Measurements from ENCODE around the gene SLC9A7.

Gene SLC9A7

DNA sequence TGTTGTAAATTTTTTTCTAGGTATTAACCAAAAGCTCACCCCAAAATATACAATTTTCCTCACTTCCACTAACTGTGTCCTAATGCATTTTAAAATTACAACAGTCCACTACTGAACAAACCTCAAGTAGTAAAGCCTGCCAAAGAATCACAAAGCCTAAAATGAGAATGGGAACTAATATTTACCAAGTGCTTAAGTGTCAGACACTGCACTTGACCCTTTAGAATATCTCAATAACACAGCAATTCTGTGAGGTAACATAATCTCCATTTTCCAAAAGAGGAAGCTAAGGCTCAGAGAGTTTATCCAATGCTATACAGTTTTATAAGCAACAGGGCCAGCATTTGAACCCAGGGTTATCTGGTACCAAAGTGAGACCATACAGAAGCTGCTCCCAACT is 4.9 kb downstream of the SLC9A7 start:
- peak overlapping the region; percentile 10 for H3K4me3 ChIP-seq (ENCODE audit: low read depth, low read length)
- TF ChIP-seq, protein P1, sequence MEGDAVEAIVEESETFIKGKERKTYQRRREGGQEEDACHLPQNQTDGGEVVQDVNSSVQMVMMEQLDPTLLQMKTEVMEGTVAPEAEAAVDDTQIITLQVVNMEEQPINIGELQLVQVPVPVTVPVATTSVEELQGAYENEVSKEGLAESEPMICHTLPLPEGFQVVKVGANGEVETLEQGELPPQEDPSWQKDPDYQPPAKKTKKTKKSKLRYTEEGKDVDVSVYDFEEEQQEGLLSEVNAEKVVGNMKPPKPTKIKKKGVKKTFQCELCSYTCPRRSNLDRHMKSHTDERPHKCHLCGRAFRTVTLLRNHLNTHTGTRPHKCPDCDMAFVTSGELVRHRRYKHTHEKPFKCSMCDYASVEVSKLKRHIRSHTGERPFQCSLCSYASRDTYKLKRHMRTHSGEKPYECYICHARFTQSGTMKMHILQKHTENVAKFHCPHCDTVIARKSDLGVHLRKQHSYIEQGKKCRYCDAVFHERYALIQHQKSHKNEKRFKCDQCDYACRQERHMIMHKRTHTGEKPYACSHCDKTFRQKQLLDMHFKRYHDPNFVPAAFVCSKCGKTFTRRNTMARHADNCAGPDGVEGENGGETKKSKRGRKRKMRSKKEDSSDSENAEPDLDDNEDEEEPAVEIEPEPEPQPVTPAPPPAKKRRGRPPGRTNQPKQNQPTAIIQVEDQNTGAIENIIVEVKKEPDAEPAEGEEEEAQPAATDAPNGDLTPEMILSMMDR (IDR thresholded peaks at IDR 0.05; ENCODE audit: borderline replicate concordance, insufficient read depth, low read depth, low read length): no peak

DNA sequence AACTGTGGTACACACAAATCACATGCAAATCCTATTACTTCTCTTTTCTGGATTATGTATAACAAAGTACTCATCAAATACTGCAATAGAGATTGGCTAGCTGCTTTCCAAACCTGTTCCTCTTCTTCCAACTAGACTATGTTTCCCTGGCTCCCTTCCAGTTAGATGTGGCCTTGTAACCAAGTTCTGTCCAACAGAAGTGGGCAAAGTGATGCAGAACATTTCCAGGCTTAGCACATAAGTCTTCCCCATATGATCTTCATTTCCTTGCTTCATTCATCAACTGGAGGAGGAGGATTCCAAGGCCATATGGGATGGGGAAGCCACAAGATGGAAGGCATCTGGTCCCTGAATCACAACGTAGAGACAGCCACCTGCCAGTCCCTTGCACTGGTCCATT is 8.0 kb downstream of the SLC9A7 start:
- H3K4me3 ChIP-seq (ENCODE audit: low read depth, low read length): no peak overlapping the region
- TF ChIP-seq, protein P1 (IDR thresholded peaks at IDR 0.05; ENCODE audit: borderline replicate concordance, insufficient read depth, low read depth, low read length): no peak

DNA sequence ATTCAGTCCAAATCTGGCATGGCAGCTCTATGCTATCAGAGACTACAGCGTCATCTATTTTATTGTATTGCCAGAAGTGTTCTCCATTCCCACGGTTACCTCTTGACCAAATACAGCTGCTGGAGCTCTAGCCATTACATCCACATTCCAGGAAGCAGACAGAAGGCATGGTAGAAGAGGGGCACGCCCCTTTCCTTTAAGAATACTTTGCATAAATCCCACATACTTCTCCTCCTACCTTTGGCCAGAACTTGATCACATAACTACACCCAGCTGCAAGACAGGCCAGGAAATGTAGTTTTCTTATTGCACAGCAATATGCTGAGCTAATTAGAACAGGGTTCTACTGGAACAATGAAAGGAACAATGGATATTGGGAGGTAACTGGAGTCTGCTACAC is 14.9 kb downstream of the SLC9A7 start:
- TF ChIP-seq, protein P1 (IDR thresholded peaks at IDR 0.05; ENCODE audit: borderline replicate concordance, insufficient read depth, low read depth, low read length): no peak
- no peak overlapping the region for H3K4me3 ChIP-seq (ENCODE audit: low read depth, low read length)

DNA sequence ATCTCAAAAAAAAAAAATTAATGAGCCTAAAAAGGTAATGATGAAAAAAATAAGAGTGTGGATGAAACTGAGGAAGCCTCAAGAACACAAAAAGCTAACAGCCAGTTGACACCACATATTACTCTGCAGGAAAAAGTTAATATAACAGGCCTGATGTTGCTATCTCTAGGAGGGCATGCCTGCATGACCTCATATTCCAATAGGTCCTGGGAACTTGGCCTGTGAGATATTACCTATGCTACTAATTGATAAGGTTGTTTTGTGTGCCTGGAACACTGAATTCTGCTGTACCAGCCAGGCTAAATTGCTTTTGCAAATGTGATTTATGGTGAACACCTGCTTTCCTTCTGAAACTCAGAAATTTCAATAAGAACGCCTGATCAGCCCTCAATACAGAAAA is 15.9 kb downstream of the SLC9A7 start:
- TF ChIP-seq, protein P1 (IDR thresholded peaks at IDR 0.05; ENCODE audit: borderline replicate concordance, insufficient read depth, low read depth, low read length): no peak
- H3K4me3 ChIP-seq (ENCODE audit: low read depth, low read length): no peak overlapping the region

DNA sequence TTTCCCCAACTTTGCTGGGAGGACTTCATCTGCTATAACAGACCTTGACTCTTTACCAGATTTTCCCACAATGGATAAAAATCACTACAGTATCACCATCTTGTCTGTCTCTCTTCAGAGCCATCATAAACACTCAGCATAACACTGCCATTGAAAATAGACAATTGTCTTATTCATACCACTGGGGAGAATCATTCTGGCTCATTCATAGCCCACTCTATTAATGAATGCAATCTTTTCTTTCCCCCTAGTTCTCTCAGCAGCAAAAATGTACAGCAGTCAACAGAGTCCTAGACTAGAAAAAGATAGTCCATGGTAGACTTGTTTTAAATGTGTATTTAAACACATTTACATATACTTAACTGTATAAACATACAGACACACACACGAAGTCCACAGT is 19.2 kb downstream of the SLC9A7 start:
- TF ChIP-seq, protein P1 (IDR thresholded peaks at IDR 0.05; ENCODE audit: borderline replicate concordance, insufficient read depth, low read depth, low read length): no peak
- no peak overlapping the region for H3K4me3 ChIP-seq (ENCODE audit: low read depth, low read length)

DNA sequence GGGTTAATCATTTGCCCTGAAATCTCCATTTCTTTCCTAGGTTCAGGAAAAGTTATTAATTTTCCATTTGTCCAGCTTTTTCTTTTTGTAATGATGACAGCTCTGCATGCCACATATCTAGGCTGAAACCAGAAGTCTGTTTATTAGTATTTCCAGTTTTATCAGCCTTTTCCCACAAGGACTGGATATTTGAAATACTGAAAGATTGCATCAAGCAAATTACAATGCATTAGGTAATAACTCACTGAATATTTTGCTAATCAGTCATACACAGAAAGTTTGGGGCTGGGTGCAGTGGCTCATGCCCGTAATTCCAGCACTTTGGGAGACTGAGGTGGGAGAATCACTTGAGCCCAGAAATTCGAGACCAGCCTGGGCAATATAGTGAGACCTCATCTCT is 21.5 kb downstream of the SLC9A7 start:
- TF ChIP-seq, protein P1 (IDR thresholded peaks at IDR 0.05; ENCODE audit: borderline replicate concordance, insufficient read depth, low read depth, low read length): no peak
- no peak overlapping the region for H3K4me3 ChIP-seq (ENCODE audit: low read depth, low read length)

DNA sequence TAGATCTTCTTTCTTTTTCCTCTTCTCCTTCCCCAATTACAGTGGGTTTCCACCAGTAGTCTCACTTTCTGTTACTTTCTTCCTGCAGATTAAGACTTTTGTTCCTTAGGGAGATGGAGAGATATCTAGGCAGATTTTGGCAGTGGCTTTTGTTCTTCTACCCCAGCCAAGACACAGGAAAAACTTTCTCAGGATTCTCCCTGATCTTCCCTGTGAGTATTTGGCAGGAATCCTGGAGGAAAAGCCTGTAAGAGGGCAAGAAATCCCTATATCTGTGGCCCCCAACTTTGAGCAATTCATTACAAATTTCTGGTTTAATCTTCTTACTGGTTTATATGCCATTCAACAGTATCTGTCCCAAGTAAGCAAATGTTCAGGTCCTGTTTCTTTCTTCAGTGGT is 21.9 kb downstream of the SLC9A7 start:
- H3K4me3 ChIP-seq (ENCODE audit: low read depth, low read length): no peak overlapping the region
- TF ChIP-seq, protein P1 (IDR thresholded peaks at IDR 0.05; ENCODE audit: borderline replicate concordance, insufficient read depth, low read depth, low read length): no peak

Data from GM12875 (cell line).